Endothelial cell of umbilical vein (primary cell): ENCODE results near the gene ADM2.

Source experiments
- EZH2 ChIP-seq: IDR thresholded peaks from 2 replicates; pipeline ENCODE4 v1.6.1; 2012; ENCODE audit warnings: borderline replicate concordance, low read depth, mild to moderate bottlenecking, moderate library complexity, low read length, inconsistent platforms; ENCODE audit not compliant: severe bottlenecking
- FOS ChIP-seq: IDR thresholded peaks from 2 replicates; pipeline ENCODE4 v1.6.1; 2011; ENCODE audit warnings: mild to moderate bottlenecking, low read length, moderate library complexity, borderline replicate concordance; ENCODE audit not compliant: insufficient read depth
- GATA2 ChIP-seq: IDR thresholded peaks from 2 replicates; pipeline ENCODE4 v1.7.0; 2011; ENCODE audit warnings: low read depth, mild to moderate bottlenecking, moderate library complexity, mixed read lengths, low read length; ENCODE audit not compliant: insufficient read length, insufficient read depth
- MYC ChIP-seq: IDR thresholded peaks from one replicate; pipeline ENCODE4 v1.6.1; 2011; ENCODE audit warnings: mild to moderate bottlenecking, low read depth, low read length
- POLR2A ChIP-seq: IDR thresholded peaks from 2 replicates; pipeline ENCODE4 v1.6.1; 2012; ENCODE audit warnings: low read depth, mild to moderate bottlenecking, control low read depth, low read length
- POLR2AphosphoS5 ChIP-seq: IDR thresholded peaks from 2 replicates; pipeline ENCODE4 v1.6.1; 2012; ENCODE audit warnings: low read depth, mild to moderate bottlenecking, control low read depth, low read length, moderate library complexity; ENCODE audit not compliant: insufficient read depth
- TF ChIP-seq, protein P1 (sequence below), 2 donors: IDR thresholded peaks; 1 replicate in 1 of 2; 2 replicates in 1 of 2; pipeline ENCODE4 v1.5.1; 2011; ENCODE audit warnings: low read length in 2 of 2, mild to moderate bottlenecking in 2 of 2, moderate library complexity in 2 of 2, control low read depth in 1 of 2, inconsistent platforms in 1 of 2, low read depth in 1 of 2; ENCODE audit not compliant: insufficient read depth in 1 of 2; ENCODE audit errors: extremely low read depth in 1 of 2

- peak; percentile 92 for TF ChIP-seq POLR2A
- TF ChIP-seq, protein P1, sequence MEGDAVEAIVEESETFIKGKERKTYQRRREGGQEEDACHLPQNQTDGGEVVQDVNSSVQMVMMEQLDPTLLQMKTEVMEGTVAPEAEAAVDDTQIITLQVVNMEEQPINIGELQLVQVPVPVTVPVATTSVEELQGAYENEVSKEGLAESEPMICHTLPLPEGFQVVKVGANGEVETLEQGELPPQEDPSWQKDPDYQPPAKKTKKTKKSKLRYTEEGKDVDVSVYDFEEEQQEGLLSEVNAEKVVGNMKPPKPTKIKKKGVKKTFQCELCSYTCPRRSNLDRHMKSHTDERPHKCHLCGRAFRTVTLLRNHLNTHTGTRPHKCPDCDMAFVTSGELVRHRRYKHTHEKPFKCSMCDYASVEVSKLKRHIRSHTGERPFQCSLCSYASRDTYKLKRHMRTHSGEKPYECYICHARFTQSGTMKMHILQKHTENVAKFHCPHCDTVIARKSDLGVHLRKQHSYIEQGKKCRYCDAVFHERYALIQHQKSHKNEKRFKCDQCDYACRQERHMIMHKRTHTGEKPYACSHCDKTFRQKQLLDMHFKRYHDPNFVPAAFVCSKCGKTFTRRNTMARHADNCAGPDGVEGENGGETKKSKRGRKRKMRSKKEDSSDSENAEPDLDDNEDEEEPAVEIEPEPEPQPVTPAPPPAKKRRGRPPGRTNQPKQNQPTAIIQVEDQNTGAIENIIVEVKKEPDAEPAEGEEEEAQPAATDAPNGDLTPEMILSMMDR (IDR thresholded peaks at IDR 0.05; ENCODE audit: extremely low read depth in 1 of 2, insufficient read depth in 1 of 2, low read depth in 1 of 2, low read length in 2 of 2), result peak in 1 of 2 donors; percentile 36
- TF ChIP-seq EZH2, result no peak
- TF ChIP-seq GATA2, result no peak
- no peak for TF ChIP-seq MYC
- peak; percentile 93 for TF ChIP-seq POLR2AphosphoS5
- TF ChIP-seq FOS, result no peak
These were observed 43.9 kb downstream of the ADM2 start, which contains the start of gene SCO2 for GRCh38 chr22:50525104-50525857.
